ENCODE measurements around the gene SLAMF6.
"Not testable (repeated sequence)": the region's sequence is repeated elsewhere in the genome, so short reads cannot be mapped to it uniquely, and the experiment has no call there.

The SLAMF6 gene

GRCh38 chr1:160500321-160500990 is 22.6 kb downstream of the SLAMF6 start:
- no peak for DNase-seq

GRCh38 chr1:160499631-160500030 is 23.4 kb downstream of the SLAMF6 start:
- DNase-seq = no peak

GRCh38 chr1:160498301-160499065 is 24.6 kb downstream of the SLAMF6 start:
- not testable (repeated sequence) for DNase-seq

- DNase-seq = no peak
Observed at GRCh38 chr1:160496334-160496733, 26.7 kb downstream of the SLAMF6 start.

GRCh38 chr1:160494620-160495019 is 28.4 kb downstream of the SLAMF6 start:
- no peak for DNase-seq

GRCh38 chr1:160492617-160493016 is 30.4 kb downstream of the SLAMF6 start:
- no peak for DNase-seq

GRCh38 chr1:160491981-160492380 is 31.1 kb downstream of the SLAMF6 start:
- DNase-seq = no peak

- DNase-seq = no peak
Observed at GRCh38 chr1:160491017-160491416, 32.0 kb downstream of the SLAMF6 start.

GRCh38 chr1:160489513-160490261 is 33.4 kb downstream of the SLAMF6 start:
- no peak for DNase-seq

- DNase-seq = no peak
Observed at GRCh38 chr1:160488347-160489058, 34.6 kb downstream of the SLAMF6 start.

GRCh38 chr1:160486453-160486852 is 36.6 kb downstream of the SLAMF6 start:
- no peak for DNase-seq

- no peak for DNase-seq
Observed at GRCh38 chr1:160483505-160484185, 39.4 kb downstream of the SLAMF6 start.

GRCh38 chr1:160481979-160482596 is 41.0 kb downstream of the SLAMF6 start:
- DNase-seq = no peak

- DNase-seq = not testable (repeated sequence)
Observed at GRCh38 chr1:160480781-160481180, 42.3 kb downstream of the SLAMF6 start.

GRCh38 chr1:160479091-160479490 is 44.0 kb downstream of the SLAMF6 start:
- not testable (repeated sequence) for DNase-seq

- no peak for DNase-seq
Observed at GRCh38 chr1:160474392-160475242, 48.4 kb downstream of the SLAMF6 start.

- DNase-seq = no peak
Observed at GRCh38 chr1:160472112-160472511, 50.9 kb downstream of the SLAMF6 start.

GRCh38 chr1:160471253-160471652 is 51.8 kb downstream of the SLAMF6 start:
- DNase-seq = no peak

GRCh38 chr1:160467576-160467975 is 55.5 kb downstream of the SLAMF6 start:
- DNase-seq = no peak

GRCh38 chr1:160466961-160467360 is 56.1 kb downstream of the SLAMF6 start:
- no peak for DNase-seq

GRCh38 chr1:160465123-160465522 is 57.9 kb downstream of the SLAMF6 start:
- no peak for DNase-seq
